Naive B cell (primary cell): Measurements from ENCODE around the gene ZFP36. TPM values are rescaled to one million over a fixed set of nuclear protein-coding genes. Genes with fewer than 3 reads are reported as not detected.
A peak's percentile ranks its signal among the peaks of the same experiment; 100 is the strongest.

Experiments
- ATAC-seq, 2 donors: fragments of 150-1000 bp; cut with Tn5 transposase; 2 replicates each; pipeline ENCODE4 v1.10.0; 2021; ENCODE audit warnings: low read depth in 2 of 2, mild to moderate bottlenecking in 2 of 2, moderate library complexity in 2 of 2
- DNase-seq: peaks from one replicate; pipeline ENCODE4 v3.0.0; 2022
- H3K27ac Mint-ChIP-seq, 6 donors: one replicate each; pipeline ENCODE4 v1.8.0; 2020 to 2022; ENCODE audit warnings: mild to moderate bottlenecking in 6 of 6, mixed read lengths in 6 of 6, moderate library complexity in 5 of 6, inconsistent platforms in 2 of 6
- H3K27me3 Mint-ChIP-seq, 3 donors: one replicate each; pipeline ENCODE4 v1.8.0; 2021 to 2022; ENCODE audit warnings: mixed read lengths in 3 of 3, mild to moderate bottlenecking in 1 of 3
- H3K36me3 Mint-ChIP-seq, 2 donors: one replicate each; pipeline ENCODE4 v1.8.0; 2020 to 2022; ENCODE audit warnings: mixed read lengths in 2 of 2, inconsistent platforms in 1 of 2, mild to moderate bottlenecking in 1 of 2
- H3K4me1 Mint-ChIP-seq, 3 donors: one replicate each; pipeline ENCODE4 v1.8.0; 2020 to 2022; ENCODE audit warnings: mixed read lengths in 3 of 3, inconsistent platforms in 1 of 3, mild to moderate bottlenecking in 1 of 3, moderate library complexity in 1 of 3
- H3K4me3 Mint-ChIP-seq, 8 donors: one replicate each; pipeline ENCODE4 v1.8.0; 2020 to 2022; ENCODE audit warnings: mild to moderate bottlenecking in 8 of 8, mixed read lengths in 8 of 8, moderate library complexity in 8 of 8, inconsistent platforms in 2 of 8
- H3K9me3 Mint-ChIP-seq, 7 donors: one replicate each; pipeline ENCODE4 v1.8.0; 2020 to 2022; ENCODE audit warnings: mixed read lengths in 7 of 7, mild to moderate bottlenecking in 5 of 7, inconsistent platforms in 2 of 7, moderate library complexity in 1 of 7
- polyA plus RNA-seq, 6 donors: library from polyadenylated mRNA; unstranded; fragments of 300-500 nt; fragmentation: Illumina TruSeq; gene quantifications; one replicate each; pipeline ENCODE4 v1.2.3, GENCODE V29; 2021; ENCODE audit warnings: low read depth in 6 of 6

Gene ZFP36
- polyA plus RNA-seq, 6 donors from 2014 or later = 291 to 784 (median 445) TPM

DNA sequence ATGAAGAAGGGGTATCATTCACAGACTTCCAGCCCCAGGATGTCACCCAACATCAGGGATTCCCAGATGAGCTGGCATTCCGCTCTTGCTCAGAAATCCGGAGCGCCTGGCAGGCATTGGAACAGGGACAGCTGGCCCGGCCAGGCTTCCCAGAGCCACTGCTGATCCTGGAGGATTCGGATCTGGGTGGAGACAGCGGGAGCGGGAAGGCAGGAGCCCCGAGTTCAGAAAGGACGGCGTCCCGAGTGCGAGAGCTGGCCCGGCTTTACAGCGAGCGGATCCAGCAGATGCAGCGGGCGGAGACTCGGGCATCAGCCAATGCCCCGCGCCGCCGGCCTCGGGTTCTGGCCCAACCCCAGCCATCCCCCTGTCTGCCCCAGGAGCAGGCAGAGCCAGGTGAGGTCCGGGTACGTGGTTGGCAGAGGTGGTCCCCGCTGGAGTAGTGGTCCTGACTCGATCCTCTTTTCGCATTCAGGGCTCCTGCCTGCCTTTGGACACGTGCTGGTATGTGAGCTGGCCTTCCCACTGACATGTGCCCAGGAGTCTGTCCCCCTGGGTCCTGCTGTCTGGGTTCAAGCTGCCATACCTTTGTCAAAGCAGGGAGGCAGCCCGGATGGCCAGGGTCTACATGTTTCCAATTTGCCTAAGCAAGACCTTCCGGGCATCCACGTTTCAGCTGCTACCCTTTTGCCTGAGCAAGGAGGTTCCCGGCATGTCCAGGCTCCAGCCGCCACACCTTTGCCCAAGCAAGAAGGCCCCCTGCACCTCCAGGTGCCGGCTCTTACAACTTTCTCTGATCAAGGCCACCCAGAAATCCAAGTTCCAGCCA is 16.8 kb downstream of the ZFP36 start:
- Mint-ChIP-seq H3K27me3 (no peaks in the 10 kb centered on the region), H3K27ac (peak overlapping the region in 2 of 6 donors; percentile 59 to 67), H3K36me3 (no peaks in the 10 kb centered on the region), H3K4me3 (no peak overlapping the region), H3K9me3 (no peaks in the 10 kb centered on the region), H3K4me1 (peaks cover 3 to 13% (median 6%) of the 10 kb centered on the region in 3 donors)
- no peak for ATAC-seq
- DNase-seq = no peak

DNA sequence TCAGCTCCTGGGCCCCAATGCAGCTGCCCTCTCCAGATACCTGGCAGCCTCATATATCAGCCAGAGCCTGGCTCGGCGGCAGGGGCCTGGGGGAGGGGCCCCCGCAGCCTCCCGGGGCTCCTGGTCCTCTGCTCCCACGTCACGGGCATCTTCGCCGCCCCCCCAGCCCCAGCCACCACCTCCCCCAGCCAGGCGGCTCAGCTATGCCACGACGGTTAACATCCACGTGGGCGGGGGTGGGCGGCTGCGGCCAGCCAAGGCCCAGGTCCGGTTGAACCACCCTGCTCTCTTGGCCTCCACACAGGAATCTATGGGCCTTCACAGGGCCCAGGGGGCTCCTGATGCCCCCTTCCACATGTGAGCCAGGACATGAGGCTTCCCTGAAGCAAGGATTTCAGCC is 18.3 kb downstream of the ZFP36 start:
- ATAC-seq = no peak
- Mint-ChIP-seq H3K27ac (peak overlapping the region in 2 of 6 donors; percentile 63 to 80), H3K9me3 (no peaks in the 10 kb centered on the region), H3K4me3 (no peak overlapping the region), H3K4me1 (peaks cover 3 to 13% (median 6%) of the 10 kb centered on the region in 3 donors), H3K27me3 (no peaks in the 10 kb centered on the region), H3K36me3 (no peaks in the 10 kb centered on the region)
- DNase-seq = no peak

DNA sequence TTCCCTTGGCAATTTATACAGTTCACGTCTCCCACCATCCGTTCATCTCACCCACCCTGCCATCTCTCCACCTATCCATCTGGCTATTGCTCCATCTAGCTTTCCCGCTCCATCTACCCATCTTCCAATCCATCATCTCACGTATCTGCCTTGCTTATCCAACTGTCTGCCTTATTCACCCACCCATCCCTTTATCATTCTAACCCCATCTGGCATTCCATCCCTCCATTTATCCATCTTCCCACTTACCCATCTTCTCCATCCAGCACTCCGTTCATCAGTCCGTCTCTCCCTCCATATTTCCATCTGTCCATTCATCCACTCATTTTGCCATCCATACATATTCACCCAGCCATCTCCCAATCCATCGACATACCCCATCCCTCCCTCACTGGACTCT is 19.1 kb downstream of the ZFP36 start:
- Mint-ChIP-seq H3K4me3 (no peak overlapping the region), H3K36me3 (no peaks in the 10 kb centered on the region), H3K27me3 (no peaks in the 10 kb centered on the region), H3K4me1 (peaks cover 3 to 13% (median 6%) of the 10 kb centered on the region in 3 donors), H3K9me3 (no peaks in the 10 kb centered on the region), H3K27ac (peak overlapping the region in 2 of 6 donors; percentile 1 to 65)
- DNase-seq (no peak), ATAC-seq (no peak)

- H3K36me3 Mint-ChIP-seq = no peaks in the 10 kb centered on the region
- H3K27ac Mint-ChIP-seq = peak overlapping the region in 3 of 6 donors; percentile 1 to 33 (median 21)
- ATAC-seq (no peak), DNase-seq (no peak)
- H3K27me3 Mint-ChIP-seq = no peaks in the 10 kb centered on the region
- no peaks in the 10 kb centered on the region for H3K9me3 Mint-ChIP-seq
- H3K4me1 Mint-ChIP-seq = peaks cover 3 to 13% (median 6%) of the 10 kb centered on the region in 3 donors
- peak overlapping the region in 1 of 8 donors; percentile 27 for H3K4me3 Mint-ChIP-seq
Observed at GRCh38 chr19:39426170-39426569, 19.5 kb downstream of the ZFP36 start.

GRCh38 chr19:39427707-39428106 is 21.1 kb downstream of the ZFP36 start:
- Mint-ChIP-seq H3K9me3 (no peaks in the 10 kb centered on the region), H3K36me3 (no peaks in the 10 kb centered on the region), H3K4me3 (no peak overlapping the region), H3K4me1 (peaks cover 6 to 18% (median 6%) of the 10 kb centered on the region in 3 donors), H3K27ac (no peak overlapping the region), H3K27me3 (no peaks in the 10 kb centered on the region)
- ATAC-seq (no peak), DNase-seq (no peak)

GRCh38 chr19:39428283-39429112 is 21.9 kb downstream of the ZFP36 start:
- Mint-ChIP-seq H3K36me3 (no peaks in the 10 kb centered on the region), H3K27me3 (no peaks in the 10 kb centered on the region), H3K4me3 (no peak overlapping the region), H3K9me3 (no peaks in the 10 kb centered on the region), H3K4me1 (peaks cover 9 to 23% (median 14%) of the 10 kb centered on the region in 3 donors), H3K27ac (no peak overlapping the region)
- no peak for DNase-seq
- ATAC-seq = no peak

DNA sequence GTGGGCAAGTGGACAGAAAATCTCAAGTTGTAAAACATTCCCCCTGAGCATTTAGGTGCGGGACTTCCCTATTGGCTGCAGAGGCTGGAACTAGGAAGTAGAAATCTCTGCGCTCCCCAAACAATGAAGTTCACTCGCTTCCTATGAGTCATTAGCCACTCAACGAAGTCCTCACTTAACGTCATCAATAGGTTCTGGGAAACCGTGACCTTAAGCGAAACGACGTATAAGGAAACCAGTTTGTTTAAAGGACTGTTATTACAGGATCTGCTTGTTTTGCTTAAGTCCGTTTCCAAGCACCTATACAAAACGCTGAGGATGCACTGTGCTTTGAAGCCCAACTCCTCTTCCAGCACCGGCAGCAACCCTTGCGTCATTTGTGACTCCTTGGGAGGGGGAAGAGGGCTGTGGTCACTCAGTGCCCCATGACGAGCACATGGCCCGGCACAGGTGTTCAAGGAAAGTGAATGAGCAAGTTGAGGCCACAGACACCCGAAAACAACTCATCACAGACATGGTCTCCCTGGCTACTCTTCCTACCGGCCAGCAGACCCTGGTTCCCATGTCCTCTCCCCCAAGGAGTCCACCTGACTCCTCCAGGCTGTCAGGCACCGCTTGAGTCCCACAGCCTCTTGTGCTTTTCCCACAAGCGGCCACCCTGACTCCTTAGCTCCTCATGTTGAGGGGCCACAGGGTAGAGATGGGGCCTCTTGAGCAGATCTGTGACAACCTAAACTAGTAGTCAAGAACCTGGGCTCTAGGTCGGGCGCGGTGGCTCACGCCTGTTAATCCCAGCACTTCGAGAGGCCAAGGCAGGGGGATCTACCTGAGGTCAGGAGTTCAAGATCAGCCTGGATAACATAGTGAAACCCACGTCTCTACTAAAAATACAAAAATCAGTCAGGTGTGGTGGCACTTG is 24.3 kb downstream of the ZFP36 start:
- no peaks in the 10 kb centered on the region for H3K9me3 Mint-ChIP-seq
- peaks cover 6 to 9% of the 10 kb centered on the region in 2 donors for H3K36me3 Mint-ChIP-seq
- peak overlapping the region in 1 of 6 donors; percentile 73 for H3K27ac Mint-ChIP-seq
- peaks cover 22 to 35% (median 35%) of the 10 kb centered on the region in 3 donors for H3K4me1 Mint-ChIP-seq
- DNase-seq = no peak
- ATAC-seq = peak in 1 of 2 donors; percentile 34
- peak overlapping the region in 2 of 8 donors; percentile 29 to 56 for H3K4me3 Mint-ChIP-seq
- H3K27me3 Mint-ChIP-seq = no peaks in the 10 kb centered on the region

DNA sequence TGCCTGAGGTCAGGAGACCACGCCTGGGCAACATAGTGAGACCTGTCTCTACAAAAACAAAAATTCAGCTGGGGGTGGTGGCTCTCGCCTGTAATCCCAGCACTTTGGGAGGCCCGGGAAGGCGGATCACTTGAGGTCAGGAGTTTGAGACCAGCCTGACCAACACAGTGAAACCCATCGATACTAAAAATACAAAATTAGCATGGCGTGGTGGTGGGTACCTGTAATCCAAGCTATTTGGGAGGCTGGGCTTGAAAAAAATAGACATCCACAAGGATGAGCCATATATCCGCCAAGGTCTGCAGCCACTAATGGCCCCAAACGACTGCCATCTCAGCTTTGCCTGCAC is 26.0 kb downstream of the ZFP36 start:
- ATAC-seq (no peak), DNase-seq (no peak)
- Mint-ChIP-seq H3K4me1 (peaks cover 29 to 48% (median 41%) of the 10 kb centered on the region in 3 donors), H3K9me3 (no peaks in the 10 kb centered on the region), H3K27me3 (peaks cover 0 to 3% (median 0%) of the 10 kb centered on the region in 3 donors), H3K27ac (peak overlapping the region in 3 of 6 donors; percentile 15 to 72 (median 62)), H3K4me3 (peak overlapping the region in 2 of 8 donors; percentile 54 to 95), H3K36me3 (peaks cover 6 to 10% of the 10 kb centered on the region in 2 donors)

GRCh38 chr19:39433480-39434079 is 26.9 kb downstream of the ZFP36 start:
- Mint-ChIP-seq H3K9me3 (no peaks in the 10 kb centered on the region), H3K27me3 (peaks cover 0 to 5% (median 0%) of the 10 kb centered on the region in 3 donors), H3K4me3 (peak overlapping the region in 7 of 8 donors; percentile 6 to 100 (median 78)), H3K36me3 (peaks cover 6 to 10% of the 10 kb centered on the region in 2 donors), H3K27ac (peak overlapping the region in 5 of 6 donors; percentile 15 to 98 (median 54)), H3K4me1 (peaks cover 29 to 48% (median 41%) of the 10 kb centered on the region in 3 donors)
- DNase-seq (no peak), ATAC-seq (no peak)

DNA sequence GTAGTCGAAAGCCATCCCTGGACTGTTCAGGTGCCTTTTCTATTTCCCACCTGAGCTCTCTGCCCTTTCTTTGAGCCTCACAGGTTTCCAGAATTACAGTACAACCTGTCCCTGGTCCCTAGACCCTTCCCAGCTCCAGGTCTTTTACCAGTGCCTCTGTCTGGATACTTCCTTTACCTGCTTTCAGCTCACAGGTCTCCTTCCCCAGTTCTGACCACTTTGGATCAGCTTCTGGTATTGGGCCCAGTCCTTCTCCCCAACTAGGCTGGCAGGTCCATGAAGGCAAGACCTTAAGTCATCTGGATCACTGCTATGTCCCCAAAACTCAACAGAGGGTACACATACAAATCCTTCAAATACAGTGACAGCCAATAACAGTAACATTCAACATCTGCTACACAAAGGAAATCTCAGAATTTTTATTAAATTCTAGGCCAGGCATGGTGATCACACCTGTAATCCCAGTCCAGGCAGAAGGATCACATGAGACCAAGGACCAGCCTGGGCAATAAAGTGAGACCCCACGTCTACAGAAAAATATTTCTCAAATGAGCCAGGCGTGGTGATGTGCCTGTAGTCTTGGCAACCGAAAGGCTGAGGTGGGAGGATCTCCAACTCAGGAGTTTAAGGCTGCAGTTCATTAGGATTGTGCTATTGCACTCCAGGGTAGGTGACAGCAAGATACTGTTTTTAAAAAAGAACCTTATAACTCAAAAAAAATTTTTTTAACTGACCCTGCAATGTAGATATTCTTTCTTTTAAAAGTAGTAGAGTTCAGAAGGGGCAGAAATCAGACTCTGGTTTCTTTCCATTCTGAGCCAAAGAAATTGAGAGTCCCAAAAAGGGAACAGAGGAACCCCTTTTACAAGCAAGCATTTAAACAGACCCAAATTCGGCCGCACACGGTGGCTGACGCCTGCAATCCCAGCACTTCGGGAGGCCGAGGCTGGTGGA is 27.8 kb downstream of the ZFP36 start:
- peak overlapping the region; percentile 78 to 100 (median 99) for H3K4me3 Mint-ChIP-seq
- H3K9me3 Mint-ChIP-seq = no peaks in the 10 kb centered on the region
- ATAC-seq (no peak), DNase-seq (no peak)
- peaks cover 29 to 48% (median 41%) of the 10 kb centered on the region in 3 donors for H3K4me1 Mint-ChIP-seq
- peaks cover 0 to 5% (median 0%) of the 10 kb centered on the region in 3 donors for H3K27me3 Mint-ChIP-seq
- peaks cover 6 to 10% of the 10 kb centered on the region in 2 donors for H3K36me3 Mint-ChIP-seq
- H3K27ac Mint-ChIP-seq = peak overlapping the region in 5 of 6 donors; percentile 30 to 100 (median 98)

- H3K4me3 Mint-ChIP-seq = peak within 1 kb of the TSS; percentile 95 to 100 (median 100)
- H3K4me1 Mint-ChIP-seq = peaks cover 34 to 50% (median 49%) of the 10 kb centered on the region in 3 donors
- DNase-seq (peak; percentile 98), ATAC-seq (peak; percentile 92 to 94)
- H3K36me3 Mint-ChIP-seq = peaks cover 6 to 10% of the 10 kb centered on the region in 2 donors
- H3K9me3 Mint-ChIP-seq = no peaks in the 10 kb centered on the region
- H3K27ac Mint-ChIP-seq = peak within 1 kb of the TSS; percentile 98 to 100 (median 99)
- peaks cover 0 to 5% (median 0%) of the 10 kb centered on the region in 3 donors for H3K27me3 Mint-ChIP-seq
Observed at GRCh38 chr19:39435499-39436349, 29.1 kb downstream of the ZFP36 start, which contains the start of gene RPS16. Gene RPS16, minus strand, starts transcription at chr19:39435949. Its CDS starts 54 bp downstream, at chr19:39435895.
